ENCODE measurements around the gene IL17C. TPM values are rescaled to one million over a fixed set of nuclear protein-coding genes. Genes with fewer than 3 reads are reported as not detected.

The IL17C gene
- total RNA-seq, 2 experiments from 2014 or later, result 0.86 TPM; not detected in 1

GRCh38 chr16:88589441-88589840, 48.9 kb upstream of the IL17C start:
- Histone ChIP-seq H3K4me2 (ENCODE audit: low read length) (no peak overlapping the region), H3K36me3 (ENCODE audit: insufficient read depth, low read length) (peaks cover 92% of the 10 kb centered on the region), H3K4me3 (ENCODE audit: low read depth, low read length, poor library complexity, severe bottlenecking) (no peak overlapping the region), H3K9me2 (ENCODE audit: insufficient read depth, low read length) (no peaks in the 10 kb centered on the region), H3K4me1 (ENCODE audit: insufficient read depth, low read length, poor library complexity, severe bottlenecking) (no peaks in the 10 kb centered on the region), H2AFZ (ENCODE audit: low read length) (no peak overlapping the region), H3K9me3 (ENCODE audit: low read length) (no peaks in the 10 kb centered on the region), H4K20me1 (ENCODE audit: insufficient read depth, low read length) (peaks cover 3% of the 10 kb centered on the region; the same call in 1 of the 2 replicates), H3K27ac (ENCODE audit: low read depth, low read length, poor library complexity, severe bottlenecking) (no peak overlapping the region), H3K79me2 (ENCODE audit: insufficient read depth, low read depth, low read length) (peaks cover 7% of the 10 kb centered on the region; the same call in 1 of the 2 replicates)
- BruUV-seq (replicated peaks), result no TSS peak
- intact Hi-C loops (cut with micrococcal nuclease; ENCODE audit: unreplicated experiment), result no loop called here
- DNase-seq (ENCODE audit: low spot score), result no peak
- ChIA-PET CTCF (ENCODE audit: unreplicated experiment) (interaction anchor here (0.6 kb wide), 1 partner anchor 70 kb away, joined by 3 read pairs; no protein-coding TSS in a partner anchor), POLR2A (no interaction called here)
- TF ChIP-seq EZH2phosphoT487 (IDR thresholded peaks at IDR 0.05; ENCODE audit: borderline replicate concordance, low read depth, low read length), result no peak
- TF ChIP-seq, protein P1, sequence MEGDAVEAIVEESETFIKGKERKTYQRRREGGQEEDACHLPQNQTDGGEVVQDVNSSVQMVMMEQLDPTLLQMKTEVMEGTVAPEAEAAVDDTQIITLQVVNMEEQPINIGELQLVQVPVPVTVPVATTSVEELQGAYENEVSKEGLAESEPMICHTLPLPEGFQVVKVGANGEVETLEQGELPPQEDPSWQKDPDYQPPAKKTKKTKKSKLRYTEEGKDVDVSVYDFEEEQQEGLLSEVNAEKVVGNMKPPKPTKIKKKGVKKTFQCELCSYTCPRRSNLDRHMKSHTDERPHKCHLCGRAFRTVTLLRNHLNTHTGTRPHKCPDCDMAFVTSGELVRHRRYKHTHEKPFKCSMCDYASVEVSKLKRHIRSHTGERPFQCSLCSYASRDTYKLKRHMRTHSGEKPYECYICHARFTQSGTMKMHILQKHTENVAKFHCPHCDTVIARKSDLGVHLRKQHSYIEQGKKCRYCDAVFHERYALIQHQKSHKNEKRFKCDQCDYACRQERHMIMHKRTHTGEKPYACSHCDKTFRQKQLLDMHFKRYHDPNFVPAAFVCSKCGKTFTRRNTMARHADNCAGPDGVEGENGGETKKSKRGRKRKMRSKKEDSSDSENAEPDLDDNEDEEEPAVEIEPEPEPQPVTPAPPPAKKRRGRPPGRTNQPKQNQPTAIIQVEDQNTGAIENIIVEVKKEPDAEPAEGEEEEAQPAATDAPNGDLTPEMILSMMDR (conservative IDR thresholded peaks at IDR 0.05; ENCODE audit: low read length), result no peak

GRCh38 chr16:88591577-88592021, 46.8 kb upstream of the IL17C start:
- no TSS peak for BruUV-seq (replicated peaks)
- H2AFZ ChIP-seq (ENCODE audit: low read length), result no peak overlapping the region
- no peaks in the 10 kb centered on the region for H3K9me2 ChIP-seq (ENCODE audit: insufficient read depth, low read length)
- ChIA-PET CTCF (ENCODE audit: unreplicated experiment) (no interaction called here), POLR2A (no interaction called here)
- no peak overlapping the region for H3K4me2 ChIP-seq (ENCODE audit: low read length)
- H3K36me3 ChIP-seq (ENCODE audit: insufficient read depth, low read length), result peaks cover 82% of the 10 kb centered on the region
- H3K4me3 ChIP-seq (ENCODE audit: low read depth, low read length, poor library complexity, severe bottlenecking), result no peak overlapping the region
- no peaks in the 10 kb centered on the region for H3K4me1 ChIP-seq (ENCODE audit: insufficient read depth, low read length, poor library complexity, severe bottlenecking)
- intact Hi-C loops (cut with micrococcal nuclease; ENCODE audit: unreplicated experiment), result no loop called here
- H3K79me2 ChIP-seq (ENCODE audit: insufficient read depth, low read depth, low read length), result no peaks in the 10 kb centered on the region
- no peak for TF ChIP-seq EZH2phosphoT487 (IDR thresholded peaks at IDR 0.05; ENCODE audit: borderline replicate concordance, low read depth, low read length)
- TF ChIP-seq, protein P1 (conservative IDR thresholded peaks at IDR 0.05; ENCODE audit: low read length), result no peak
- no peaks in the 10 kb centered on the region for H3K9me3 ChIP-seq (ENCODE audit: low read length)
- DNase-seq (ENCODE audit: low spot score), result no peak
- H4K20me1 ChIP-seq (ENCODE audit: insufficient read depth, low read length), result peaks cover 3% of the 10 kb centered on the region; the same call in 1 of the 2 replicates
- H3K27ac ChIP-seq (ENCODE audit: low read depth, low read length, poor library complexity, severe bottlenecking), result no peak overlapping the region

GRCh38 chr16:88593061-88593460, 45.3 kb upstream of the IL17C start:
- no TSS peak for BruUV-seq (replicated peaks)
- intact Hi-C loops (cut with micrococcal nuclease; ENCODE audit: unreplicated experiment), result no loop called here
- no peak overlapping the region for H3K4me3 ChIP-seq (ENCODE audit: low read depth, low read length, poor library complexity, severe bottlenecking)
- peaks cover 68% of the 10 kb centered on the region for H3K36me3 ChIP-seq (ENCODE audit: insufficient read depth, low read length)
- CTCF ChIA-PET (ENCODE audit: unreplicated experiment), result no interaction called here
- no peak overlapping the region for H3K4me2 ChIP-seq (ENCODE audit: low read length)
- no peaks in the 10 kb centered on the region for H3K9me2 ChIP-seq (ENCODE audit: insufficient read depth, low read length)
- no peak overlapping the region for H3K27ac ChIP-seq (ENCODE audit: low read depth, low read length, poor library complexity, severe bottlenecking)
- DNase-seq (ENCODE audit: low spot score), result no peak
- H3K9me3 ChIP-seq (ENCODE audit: low read length), result no peaks in the 10 kb centered on the region
- H4K20me1 ChIP-seq (ENCODE audit: insufficient read depth, low read length), result peaks cover 3% of the 10 kb centered on the region; the same call in 1 of the 2 replicates
- POLR2A ChIA-PET, result no interaction called here
- H2AFZ ChIP-seq (ENCODE audit: low read length), result no peak overlapping the region
- TF ChIP-seq, protein P1 (conservative IDR thresholded peaks at IDR 0.05; ENCODE audit: low read length), result no peak
- TF ChIP-seq EZH2phosphoT487 (IDR thresholded peaks at IDR 0.05; ENCODE audit: borderline replicate concordance, low read depth, low read length), result no peak
- no peaks in the 10 kb centered on the region for H3K79me2 ChIP-seq (ENCODE audit: insufficient read depth, low read depth, low read length)
- no peaks in the 10 kb centered on the region for H3K4me1 ChIP-seq (ENCODE audit: insufficient read depth, low read length, poor library complexity, severe bottlenecking)
